Activated naive CD4-positive, alpha-beta T cell treated with anti-CD3 and anti-CD28 coated beads, Interleukin-2, amount 50 U/mL, for 72 hours (primary cell): Measurements from ENCODE around the gene OPA1. TPM values are rescaled to one million over a fixed set of nuclear protein-coding genes. Genes with fewer than 3 reads are reported as not detected.
A peak's percentile ranks its signal among the peaks of the same experiment; 100 is the strongest.

Experiments
- ATAC-seq, 2 donors: fragments of 150-1000 bp; cut with Tn5 transposase; 2 replicates each; pipeline ENCODE4 v1.10.0; 2021; ENCODE audit warnings: mild to moderate bottlenecking in 2 of 2, moderate library complexity in 2 of 2
- DNase-seq, 2 donors: peaks; one replicate each; pipeline ENCODE4 v3.0.0; 2021 to 2022; ENCODE audit warnings: low spot score in 2 of 2
- H3K27ac Mint-ChIP-seq, 2 donors: one replicate each; pipeline ENCODE4 v1.8.0; 2022; ENCODE audit warnings: mild to moderate bottlenecking in 2 of 2, mixed read lengths in 2 of 2
- H3K36me3 Mint-ChIP-seq, 2 donors: one replicate each; pipeline ENCODE4 v1.8.0; 2022; ENCODE audit warnings: mixed read lengths in 2 of 2
- H3K9me3 Mint-ChIP-seq, 2 donors: one replicate each; pipeline ENCODE4 v1.8.0; 2022; ENCODE audit warnings: mixed read lengths in 2 of 2
- total RNA-seq, 2 donors: library from RNA; stranded (reverse); gene quantifications; one replicate each; pipeline ENCODE4 v1.2.3, GENCODE V29; 2022

OPA1 gene
- total RNA-seq, 2 donors from 2014 or later, result 100.0 to 205 TPM

DNA sequence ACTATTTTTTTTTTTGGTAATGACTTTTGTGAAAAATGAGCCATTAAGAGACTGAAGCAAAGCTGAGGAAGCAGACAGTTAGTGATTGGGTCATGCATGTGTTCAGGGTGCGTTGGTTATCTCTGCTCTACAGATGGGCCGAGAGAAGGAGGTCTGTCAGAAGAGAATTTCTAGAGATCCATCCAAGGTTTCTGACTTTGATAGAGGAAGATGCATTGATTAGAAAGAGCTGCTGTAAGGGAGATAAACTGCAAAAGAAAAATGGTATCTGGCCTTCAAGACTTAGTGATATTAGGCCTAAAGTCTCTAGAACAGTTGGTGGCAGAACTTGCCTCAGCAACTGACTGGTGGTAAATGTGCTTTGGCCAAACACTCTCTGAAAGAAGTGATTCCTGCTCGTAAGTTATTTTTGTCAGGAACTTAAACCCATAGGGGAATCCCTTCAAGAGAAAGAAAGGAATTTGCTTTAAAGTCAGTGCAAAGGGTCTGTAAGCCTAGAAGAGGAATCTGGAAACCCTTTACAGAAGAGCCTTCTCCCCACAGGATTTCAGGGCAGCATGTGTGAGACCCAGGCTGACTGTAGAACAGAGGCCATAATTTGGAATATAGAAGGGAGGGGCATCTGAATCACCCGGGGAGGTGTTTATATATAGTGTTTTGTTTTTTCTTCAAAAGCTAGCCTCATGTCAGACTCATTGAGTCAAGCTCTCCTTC lies 67.8 kb downstream of the OPA1 start:
- ATAC-seq (no peak), DNase-seq (no peak)
- Mint-ChIP-seq H3K27ac (no peak overlapping the region), H3K36me3 (peaks cover 0 to 5% of the 10 kb centered on the region in 2 donors), H3K9me3 (no peaks in the 10 kb centered on the region)

- Mint-ChIP-seq H3K36me3 (peaks cover 0 to 5% of the 10 kb centered on the region in 2 donors), H3K9me3 (no peaks in the 10 kb centered on the region), H3K27ac (no peak overlapping the region)
- DNase-seq (no peak), ATAC-seq (no peak)
These were observed 69.8 kb downstream of the OPA1 start for GRCh38 chr3:193662757-193663322.

- ATAC-seq (no peak), DNase-seq (no peak)
- no peaks in the 10 kb centered on the region for H3K9me3 Mint-ChIP-seq
- no peak overlapping the region for H3K27ac Mint-ChIP-seq
- peaks cover 0 to 9% of the 10 kb centered on the region in 2 donors for H3K36me3 Mint-ChIP-seq
These were observed 72.5 kb downstream of the OPA1 start for GRCh38 chr3:193665370-193665989.

DNA sequence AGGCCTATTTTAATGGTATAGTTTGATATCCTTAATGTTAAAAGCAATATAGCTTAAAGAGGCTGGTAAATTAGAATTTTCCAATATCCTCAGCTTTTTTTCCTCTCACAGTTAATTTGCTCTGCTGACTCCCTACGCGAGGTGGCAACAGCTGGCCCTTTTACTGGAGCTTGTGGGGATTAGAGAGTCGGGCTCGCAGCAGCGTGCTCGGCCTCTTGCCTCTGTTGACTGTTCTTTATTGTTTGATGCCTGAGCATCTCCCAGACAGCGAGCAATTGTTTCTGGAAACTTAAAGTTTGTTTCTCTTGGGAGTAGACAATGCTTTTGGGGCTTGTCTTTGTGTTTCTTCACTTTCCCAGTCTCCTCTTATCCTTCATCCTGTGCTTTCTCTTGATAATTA lies 80.8 kb downstream of the OPA1 start:
- DNase-seq, result no peak
- no peaks in the 10 kb centered on the region for H3K9me3 Mint-ChIP-seq
- peaks cover 0 to 18% of the 10 kb centered on the region in 2 donors for H3K36me3 Mint-ChIP-seq
- no peak for ATAC-seq
- no peak overlapping the region for H3K27ac Mint-ChIP-seq

- no peak for DNase-seq
- no peaks in the 10 kb centered on the region for H3K9me3 Mint-ChIP-seq
- H3K27ac Mint-ChIP-seq, result no peak overlapping the region
- ATAC-seq, result no peak
- H3K36me3 Mint-ChIP-seq, result peaks cover 0 to 14% of the 10 kb centered on the region in 2 donors
These were observed 81.7 kb downstream of the OPA1 start for GRCh38 chr3:193674714-193675113.

GRCh38 chr3:193677734-193678133 lies 84.7 kb downstream of the OPA1 start:
- no peak overlapping the region for H3K27ac Mint-ChIP-seq
- peaks cover 4 to 7% of the 10 kb centered on the region in 2 donors for H3K36me3 Mint-ChIP-seq
- no peak for DNase-seq
- no peaks in the 10 kb centered on the region for H3K9me3 Mint-ChIP-seq
- ATAC-seq, result peak; percentile 90 to 92

GRCh38 chr3:193680220-193680619 lies 87.2 kb downstream of the OPA1 start:
- Mint-ChIP-seq H3K27ac (no peak overlapping the region), H3K36me3 (peaks cover 8 to 12% of the 10 kb centered on the region in 2 donors), H3K9me3 (no peaks in the 10 kb centered on the region)
- no peak for DNase-seq
- no peak for ATAC-seq

DNA sequence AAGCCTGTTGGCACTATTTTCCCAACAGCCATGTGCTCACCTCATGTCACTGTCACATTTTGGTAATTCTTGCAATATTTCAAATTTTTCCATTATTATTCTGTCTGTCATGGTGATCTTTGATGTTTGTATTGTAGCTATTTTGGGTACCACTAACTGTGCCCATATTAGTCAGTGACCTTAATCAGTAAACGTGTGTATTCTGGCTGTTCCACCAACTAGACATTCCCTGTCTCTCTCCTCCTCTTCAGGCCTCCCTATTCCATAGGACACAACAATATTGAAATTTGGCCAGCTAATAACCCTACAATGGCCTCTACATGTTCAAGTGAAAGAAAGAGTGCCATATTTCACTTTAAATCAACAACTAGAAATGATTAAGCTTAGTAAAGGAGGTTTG lies 88.6 kb downstream of the OPA1 start:
- Mint-ChIP-seq H3K27ac (no peak overlapping the region), H3K36me3 (peaks cover 7 to 8% of the 10 kb centered on the region in 2 donors), H3K9me3 (no peaks in the 10 kb centered on the region)
- no peak for ATAC-seq
- DNase-seq, result no peak

DNA sequence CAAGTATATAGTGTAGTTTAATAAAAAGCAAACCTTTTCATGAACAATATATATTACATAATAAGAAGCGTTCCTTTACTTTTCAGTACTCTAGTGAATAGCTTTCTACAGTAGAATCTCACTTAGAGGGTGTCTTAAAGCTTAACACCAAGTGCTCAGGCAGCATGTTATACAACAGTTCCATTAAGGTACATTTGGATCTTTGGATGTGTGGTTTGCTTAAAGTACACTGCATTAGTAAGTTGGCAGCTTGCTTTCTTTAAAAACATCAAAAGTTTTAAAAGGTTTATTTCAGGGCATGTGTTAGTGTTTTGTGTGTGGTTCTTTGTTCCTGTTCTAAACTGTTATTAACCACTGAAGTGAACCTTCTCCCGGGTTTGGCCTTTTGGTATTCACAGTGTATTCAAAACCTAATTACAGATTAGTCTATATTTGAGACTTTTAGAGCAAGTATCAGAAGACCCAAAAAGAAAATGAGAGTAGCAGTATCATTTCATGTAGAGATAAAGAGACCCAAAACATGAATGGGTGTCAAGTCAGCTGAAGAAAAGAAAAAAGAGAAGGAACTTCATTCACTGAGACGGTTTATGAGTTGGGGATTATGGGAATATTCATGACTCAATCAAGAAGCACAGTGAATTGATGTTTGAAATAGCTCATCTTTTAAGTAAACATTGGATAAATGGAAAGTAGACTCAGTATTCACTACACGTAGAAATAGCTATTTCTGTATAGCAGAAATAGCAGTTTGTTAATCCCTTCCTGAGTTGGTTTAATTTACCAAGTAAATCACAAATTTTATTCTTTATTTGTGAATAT lies 93.9 kb downstream of the OPA1 start:
- DNase-seq, result no peak
- Mint-ChIP-seq H3K36me3 (peaks cover 7 to 8% of the 10 kb centered on the region in 2 donors), H3K9me3 (no peaks in the 10 kb centered on the region), H3K27ac (no peak overlapping the region)
- no peak for ATAC-seq

DNA sequence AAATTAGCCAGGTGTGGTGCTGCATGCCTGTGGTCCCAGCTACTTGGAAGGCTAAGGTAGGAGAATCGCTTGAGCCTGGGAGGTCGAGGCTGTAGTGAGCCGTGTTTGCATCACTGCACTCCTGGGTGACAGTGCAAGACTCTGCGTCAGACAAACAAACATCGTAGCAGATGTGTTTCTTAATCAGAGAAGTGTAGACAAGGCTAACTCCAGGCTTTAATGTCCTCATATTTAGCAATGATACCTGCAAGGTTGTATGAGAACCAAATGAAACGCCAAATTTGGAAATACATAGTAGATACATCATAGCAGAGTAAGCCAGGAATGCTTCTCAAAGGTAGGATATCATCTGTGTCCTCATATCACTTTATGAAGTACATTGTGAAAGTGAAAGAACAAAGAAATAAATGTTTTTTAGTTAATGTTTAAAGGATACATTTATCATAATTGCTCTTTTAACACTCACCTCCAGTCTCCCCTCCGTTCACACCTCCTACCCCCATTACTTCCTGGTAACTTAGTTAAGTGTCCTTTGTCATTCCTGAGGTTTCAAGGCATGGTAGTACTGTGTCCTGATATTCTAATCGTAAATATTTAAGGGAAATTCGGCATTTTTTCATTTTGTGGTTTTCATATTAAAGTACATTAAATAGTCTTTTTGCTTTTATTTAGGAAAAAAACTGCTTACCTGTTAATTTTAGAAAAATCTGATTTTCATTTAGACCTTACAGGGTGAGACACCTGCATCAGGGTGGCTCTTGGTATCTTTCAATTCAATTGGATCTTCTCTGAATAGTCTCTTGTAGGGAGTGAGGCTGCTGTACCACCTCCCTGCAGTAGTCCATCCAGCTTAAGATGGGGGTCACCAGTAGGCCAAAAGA lies 96.1 kb downstream of the OPA1 start:
- Mint-ChIP-seq H3K36me3 (no peaks in the 10 kb centered on the region), H3K27ac (no peak overlapping the region), H3K9me3 (no peaks in the 10 kb centered on the region)
- ATAC-seq (no peak), DNase-seq (no peak)

- no peak for ATAC-seq
- H3K9me3 Mint-ChIP-seq, result no peaks in the 10 kb centered on the region
- peaks cover 0 to 6% of the 10 kb centered on the region in 2 donors for H3K36me3 Mint-ChIP-seq
These were observed 100.8 kb downstream of the OPA1 start for GRCh38 chr3:193693774-193694173.

DNA sequence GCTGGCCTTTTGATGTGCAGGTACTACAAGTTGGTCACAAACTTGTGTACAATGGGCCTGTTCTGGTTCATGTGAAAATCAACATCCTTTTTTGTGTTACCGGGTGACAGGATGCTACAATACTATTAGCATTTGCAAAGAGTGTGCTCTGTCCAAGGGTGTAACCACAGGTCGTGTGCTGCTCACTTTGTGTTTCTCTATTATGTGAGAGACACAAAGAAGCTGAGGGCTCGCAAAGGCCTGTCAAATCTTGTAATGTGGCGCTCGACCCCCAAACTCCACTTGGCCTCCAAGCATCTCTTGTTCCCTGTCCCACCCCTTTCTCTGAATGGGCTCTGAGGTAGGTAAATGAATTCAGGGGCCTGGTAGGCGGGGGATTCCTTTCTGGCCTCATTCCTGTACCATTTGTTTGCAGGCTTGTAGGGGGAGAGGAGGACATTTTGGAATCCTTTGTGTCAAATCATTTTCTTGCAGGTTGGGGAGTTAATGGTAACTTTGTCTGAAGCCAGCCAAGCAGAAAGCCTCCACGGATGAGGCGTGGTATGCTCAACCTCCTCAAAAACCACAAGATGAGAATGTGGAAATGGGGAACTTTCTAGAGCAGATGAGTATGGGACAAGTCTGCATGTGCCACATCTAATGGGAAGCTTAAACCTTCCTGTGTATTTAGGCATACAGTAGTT lies 109.1 kb downstream of the OPA1 start:
- no peak overlapping the region for H3K27ac Mint-ChIP-seq
- DNase-seq (no peak), ATAC-seq (no peak)
- H3K36me3 Mint-ChIP-seq, result peaks cover 6 to 13% of the 10 kb centered on the region in 2 donors
- H3K9me3 Mint-ChIP-seq, result no peaks in the 10 kb centered on the region

More at GRCh38 chr3:193693774-193694173, 100.8 kb downstream of the OPA1 start:
- H3K27ac Mint-ChIP-seq, result no peak overlapping the region
- DNase-seq, result no peak

GRCh38 chr3:193702967-193703366 lies 110.0 kb downstream of the OPA1 start:
- H3K9me3 Mint-ChIP-seq, result no peaks in the 10 kb centered on the region

GRCh38 chr3:193704431-193704830 lies 111.4 kb downstream of the OPA1 start:
- H3K27ac Mint-ChIP-seq, result no peak overlapping the region
- ATAC-seq (no peak), DNase-seq (no peak)
- H3K36me3 Mint-ChIP-seq, result peaks cover 0 to 7% of the 10 kb centered on the region in 2 donors
- no peaks in the 10 kb centered on the region for H3K9me3 Mint-ChIP-seq

More at GRCh38 chr3:193702967-193703366, 110.0 kb downstream of the OPA1 start:
- Mint-ChIP-seq H3K27ac (no peak overlapping the region), H3K36me3 (peaks cover 5 to 13% of the 10 kb centered on the region in 2 donors)
- no peak for ATAC-seq
- DNase-seq, result no peak

- no peaks in the 10 kb centered on the region for H3K36me3 Mint-ChIP-seq
- DNase-seq (no peak), ATAC-seq (no peak)
- no peak overlapping the region for H3K27ac Mint-ChIP-seq
- H3K9me3 Mint-ChIP-seq, result peaks cover 0 to under 1% of the 10 kb centered on the region in 2 donors
These were observed 115.3 kb downstream of the OPA1 start for GRCh38 chr3:193708270-193708669.
